Motor neuron (in vitro differentiated cells): ENCODE data around the gene PRAMEF20. TPM values are rescaled to one million over a fixed set of nuclear protein-coding genes. Genes with fewer than 3 reads are reported as not detected.
A peak's percentile ranks its signal among the peaks of the same experiment; 100 is the strongest.
"Not testable (repeated sequence)": the region's sequence is repeated elsewhere in the genome, so short reads cannot be mapped to it uniquely, and the experiment has no call there.

Experiments
- ATAC-seq, 8 experiments: fragments of 200-7000 bp; cut with Tn5 transposase; replicated peaks in 6 of 8; 2 replicates each; pipeline ENCODE4 v1.8.0; 2021; ENCODE audit warnings: mild to moderate bottlenecking in 8 of 8, moderate library complexity in 8 of 8
- H3K27ac ChIP-seq, 2 donors: fragments of 250-450 bp; sonication (Bioruptor Pico); 2 replicates each; pipeline ENCODE4 v1.9.0; 2021; ENCODE audit warnings: antibody characterized with exemption in 2 of 2, mild to moderate bottlenecking in 2 of 2, moderate library complexity in 1 of 2
- H3K4me1 ChIP-seq, 2 donors: fragments of 250-450 bp; sonication (Bioruptor Pico); replicated peaks in 1 of 2; 2 replicates each; pipeline ENCODE4 v1.6.1; 2021; ENCODE audit warnings: antibody characterized with exemption in 2 of 2, mild to moderate bottlenecking in 2 of 2, moderate library complexity in 1 of 2
- H3K4me3 ChIP-seq, 5 donors: fragments of 250-450 bp; sonication (Bioruptor Pico); 2 replicates each; pipeline ENCODE4 v1.9.0; 2021; ENCODE audit warnings: antibody characterized with exemption in 5 of 5, mild to moderate bottlenecking in 5 of 5, moderate library complexity in 4 of 5
- WGBS, 10 experiments: fragments of 450-650 bp; shearing (Covaris generic); methylation state at CpG; one replicate each; pipeline ENCODE4 v1.0.0; 2022; 5-methylcytosine and 5-hydroxymethylcytosine counted together
- in situ Hi-C, 9 experiments: fragments of 400-800 bp; cut with MboI; loops; one replicate each; pipeline ENCODE4 v1.15.0; 2021; ENCODE audit warnings: low sequenced_read_pairs in 9 of 9, low pct_unique_long_range_greater_than_20kb in 2 of 9; ENCODE audit not compliant: unreplicated experiment in 9 of 9
- total RNA-seq, 8 experiments: library from RNA; unstranded; fragments of 300-600 nt; gene quantifications; 2 replicates each; pipeline versions ENCODE4 v1.2.3 to v1.2.4, GENCODE V29; 2022

Gene PRAMEF20
- total RNA-seq, 8 experiments from 2014 or later: 0.13 to 0.47 TPM; not detected in 6

DNA sequence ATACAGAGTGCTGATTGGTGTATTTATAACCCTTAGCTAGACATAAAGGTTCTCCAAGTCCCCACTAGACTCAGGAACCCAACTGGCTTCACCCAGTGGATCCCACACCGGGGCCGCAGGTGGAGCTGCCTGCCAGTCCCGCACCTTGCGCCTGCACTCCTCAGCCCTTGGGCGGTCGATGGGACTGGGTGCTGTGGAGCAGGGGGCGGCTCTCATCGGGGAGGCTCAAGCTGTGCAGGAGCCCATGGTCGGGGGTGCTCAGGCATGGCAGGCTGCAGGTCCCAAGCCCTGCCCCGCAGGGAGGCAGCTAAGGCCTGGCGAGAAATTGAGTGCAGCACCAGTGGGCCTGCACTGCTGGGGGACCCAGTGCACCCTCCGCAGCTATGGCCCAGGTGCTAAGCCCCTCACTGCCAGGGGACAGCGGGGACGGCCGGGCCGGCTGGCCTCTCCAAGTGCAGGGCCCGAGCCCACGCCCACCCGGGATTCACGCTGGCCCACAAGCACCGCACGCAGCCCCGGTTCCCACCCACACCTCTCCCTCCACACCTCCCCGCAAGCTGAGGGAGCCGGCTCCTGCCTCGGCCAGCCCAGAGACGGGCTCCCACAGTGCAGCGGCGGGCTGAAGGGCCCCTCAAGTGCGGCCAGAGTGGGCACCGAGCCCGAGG is 23.6 kb downstream of the PRAMEF20 start:
- in situ Hi-C loops, H3K4me3 ChIP-seq, H3K4me1 ChIP-seq, ATAC-seq, H3K27ac ChIP-seq: not testable (repeated sequence)
- 71 to 100% (median 83%) methylated on average over 4 to 10 of the region's 32 CpGs; no CpG with 5 or more reads in 7 of the 10 experiments for WGBS, 10 experiments

GRCh38 chr1:13435458-13435857 is 25.2 kb downstream of the PRAMEF20 start:
- WGBS, 10 experiments: 20 to 60% (median 43%) methylated on average over 1 to 3 of the region's 3 CpGs; no CpG with 5 or more reads in 4 of the 10 experiments
- peak in 5 of 8 experiments; percentile 59 to 98 (median 97) for ATAC-seq
- Histone ChIP-seq H3K27ac (peak overlapping the region in 1 of 2 donors; percentile 13), H3K4me3 (no peak overlapping the region), H3K4me1 (peaks cover 4 to 10% of the 10 kb centered on the region in 2 donors)
- in situ Hi-C loops: no loop called here

DNA sequence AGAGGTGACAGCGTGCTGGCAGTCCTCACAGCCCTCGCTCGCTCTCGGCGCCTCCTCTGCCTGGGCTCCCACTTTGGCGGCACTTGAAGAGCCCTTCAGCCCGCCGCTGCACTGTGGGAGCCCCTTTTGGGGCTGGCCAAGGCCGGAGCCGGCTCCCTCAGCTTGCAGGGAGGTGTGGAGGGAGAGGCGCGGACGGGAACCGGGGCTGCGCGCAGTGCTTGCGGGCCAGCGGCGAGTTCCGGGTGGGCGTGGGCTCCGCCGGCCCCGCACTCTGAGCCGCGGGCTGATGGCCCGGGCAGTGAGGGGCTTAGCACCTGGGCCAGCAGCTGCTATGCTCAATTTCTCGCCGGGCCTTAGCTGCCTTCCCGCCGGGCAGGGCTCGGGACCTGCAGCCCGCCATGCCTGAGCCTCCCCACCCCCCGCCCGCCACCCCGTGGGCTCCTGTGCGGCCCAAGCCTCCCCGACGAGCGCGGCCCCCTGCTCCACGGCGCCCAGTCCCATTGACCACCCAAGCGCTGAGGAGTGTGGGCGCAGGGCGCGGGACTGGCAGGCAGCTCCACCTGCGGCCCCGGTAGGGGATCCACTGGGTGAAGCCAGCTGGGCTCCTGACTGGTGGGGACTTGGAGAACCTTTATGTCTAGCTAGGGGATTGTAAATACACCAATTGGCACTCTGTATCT is 29.0 kb downstream of the PRAMEF20 start:
- H3K4me3 ChIP-seq, ATAC-seq, H3K27ac ChIP-seq, in situ Hi-C loops: not testable (repeated sequence)
- 45% methylated on average over 2 of the region's 49 CpGs; no CpG with 5 or more reads in 9 of the 10 experiments for WGBS, 10 experiments
- peaks cover 11 to 14% of the 10 kb centered on the region in 2 donors for H3K4me1 ChIP-seq

- peak in 5 of 8 experiments; percentile 87 to 98 (median 96) for ATAC-seq
- 13 to 47% (median 27%) methylated on average over 2 to 10 of the region's 10 CpGs for WGBS, 10 experiments
- Histone ChIP-seq H3K27ac (peak overlapping the region in 1 of 2 donors; percentile 41), H3K4me3 (no peak overlapping the region), H3K4me1 (peaks cover 4 to 7% of the 10 kb centered on the region in 2 donors)
- in situ Hi-C loops: no loop called here
Observed at GRCh38 chr1:13443335-13443979, 33.2 kb downstream of the PRAMEF20 start.

GRCh38 chr1:13450204-13450603 is 40.0 kb downstream of the PRAMEF20 start:
- in situ Hi-C loops: no loop called here

DNA sequence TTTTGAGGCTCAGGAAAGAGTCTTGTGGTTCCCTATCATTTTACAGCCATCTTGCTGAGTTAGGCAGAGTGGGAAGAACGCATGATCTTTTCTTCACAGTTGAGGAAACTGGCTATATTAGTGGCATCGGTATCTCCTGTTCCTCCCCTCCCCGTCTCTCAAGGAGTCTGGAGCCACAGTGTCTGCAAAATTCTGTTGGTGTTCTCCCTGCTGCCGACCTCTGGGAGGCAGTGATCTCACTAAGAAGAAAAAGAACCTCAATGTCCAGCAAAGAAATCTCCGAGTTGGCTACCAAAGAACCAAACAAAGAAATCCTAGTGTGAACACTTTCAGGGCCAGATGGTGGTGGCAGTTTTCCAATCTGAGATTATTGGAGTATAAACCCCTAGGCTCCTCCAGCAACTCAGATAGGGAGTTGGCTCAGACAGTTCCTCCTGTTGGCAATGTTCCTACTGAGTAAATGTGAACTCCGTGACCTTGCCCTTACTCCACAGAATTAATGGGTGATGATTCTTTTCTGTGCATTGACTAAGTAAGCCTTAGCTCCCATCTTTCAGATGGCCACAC is 41.2 kb downstream of the PRAMEF20 start:
- 13 to 66% (median 42%) methylated on average over 1 to 5 of the region's 6 CpGs; no CpG with 5 or more reads in 3 of the 10 experiments for WGBS, 10 experiments
- Histone ChIP-seq H3K27ac (no peak overlapping the region), H3K4me3 (no peak overlapping the region), H3K4me1 (no peaks in the 10 kb centered on the region)
- in situ Hi-C loops: no loop called here
- no peak for ATAC-seq

More at GRCh38 chr1:13450204-13450603, 40.0 kb downstream of the PRAMEF20 start:
- Histone ChIP-seq H3K27ac (no peak overlapping the region), H3K4me1 (no peaks in the 10 kb centered on the region), H3K4me3 (no peak overlapping the region)
- WGBS, 10 experiments: 0 to 66% (median 31%) methylated on average over 1 to 7 of the region's 7 CpGs; no CpG with 5 or more reads in 1 of the 10 experiments
- peak in 1 of 8 experiments; percentile 42 for ATAC-seq

GRCh38 chr1:13456904-13457532 is 46.8 kb downstream of the PRAMEF20 start:
- 23 to 100% (median 58%) methylated on average over 1 to 15 of the region's 15 CpGs for WGBS, 10 experiments
- Histone ChIP-seq H3K4me3 (no peak overlapping the region), H3K27ac (no peak overlapping the region), H3K4me1 (no peaks in the 10 kb centered on the region)
- in situ Hi-C loops: no loop called here
- ATAC-seq: peak in 3 of 8 experiments; percentile 44 to 55 (median 45)

DNA sequence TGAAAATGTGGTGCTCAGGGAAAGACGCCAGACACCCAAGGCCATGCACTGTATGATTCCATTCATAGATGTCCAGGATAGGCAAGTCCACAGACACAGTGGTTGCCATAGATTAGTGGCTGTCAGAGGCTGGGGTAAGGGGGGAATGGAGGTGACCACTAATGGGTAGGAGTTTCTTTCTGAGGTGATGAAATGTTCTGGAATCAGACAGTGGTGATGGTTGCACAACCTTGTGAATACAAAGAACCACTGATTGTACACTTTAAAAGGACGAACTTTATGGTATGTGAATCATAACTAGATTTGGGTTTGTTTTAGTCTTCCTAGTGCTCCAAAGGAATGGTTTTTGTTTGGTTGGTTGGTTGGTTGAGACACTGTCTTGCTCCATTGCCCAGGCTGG is 51.7 kb downstream of the PRAMEF20 start:
- Histone ChIP-seq H3K27ac (no peak overlapping the region), H3K4me1 (no peaks in the 10 kb centered on the region), H3K4me3 (no peak overlapping the region)
- 20 to 68% (median 50%) methylated on average over 1 to 2 of the region's 2 CpGs; no CpG with 5 or more reads in 3 of the 10 experiments for WGBS, 10 experiments
- in situ Hi-C loops: no loop called here
- no peak for ATAC-seq

DNA sequence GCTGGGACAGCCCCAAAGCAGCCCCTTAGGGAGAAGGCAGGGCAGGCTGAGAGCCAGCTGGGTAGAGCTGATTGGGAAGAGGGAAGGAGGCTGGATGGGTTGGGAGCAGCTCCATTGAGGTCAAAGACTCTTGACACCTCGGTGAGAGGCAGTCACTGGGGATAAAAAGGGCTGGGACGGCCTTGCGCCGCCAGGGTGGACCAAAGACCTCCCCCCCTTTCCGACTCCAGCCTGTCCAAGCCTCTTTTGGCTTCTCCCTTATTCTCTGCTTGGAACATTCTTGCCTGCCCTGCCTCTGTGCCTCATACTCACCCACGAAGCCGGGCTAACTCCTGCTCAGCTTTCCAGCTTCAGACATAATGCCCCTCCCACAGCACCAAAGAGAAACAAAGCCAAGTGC is 52.4 kb downstream of the PRAMEF20 start:
- 0 to 59% (median 24%) methylated on average over 2 to 7 of the region's 7 CpGs; no CpG with 5 or more reads in 4 of the 10 experiments for WGBS, 10 experiments
- Histone ChIP-seq H3K27ac (no peak overlapping the region), H3K4me3 (no peak overlapping the region), H3K4me1 (no peaks in the 10 kb centered on the region)
- no peak for ATAC-seq
- in situ Hi-C loops: no loop called here

DNA sequence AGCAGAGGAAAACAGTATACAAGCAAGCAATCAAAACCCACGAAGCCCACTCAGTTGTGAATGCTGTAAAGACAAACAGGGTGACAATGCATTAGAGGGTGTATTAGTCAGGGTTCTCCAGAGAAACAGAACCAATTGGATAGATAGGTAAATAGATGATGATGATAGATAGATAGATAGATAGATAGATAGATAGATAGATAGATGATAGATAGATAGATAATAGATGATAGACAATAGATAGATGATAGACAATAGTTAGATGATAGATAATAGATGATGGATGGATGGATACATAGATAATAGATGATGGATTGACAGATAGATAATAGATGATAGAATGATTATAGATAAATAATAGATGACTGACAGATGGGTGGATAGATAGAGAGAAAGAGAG is 55.3 kb downstream of the PRAMEF20 start:
- no peak overlapping the region for H3K27ac ChIP-seq
- in situ Hi-C loops: no loop called here
- 0 to 60% (median 11%) methylated on average over 1 of the region's 1 CpG; no CpG with 5 or more reads in 4 of the 10 experiments for WGBS, 10 experiments
- H3K4me3 ChIP-seq: no peak overlapping the region
- H3K4me1 ChIP-seq: peaks cover 0 to 7% of the 10 kb centered on the region in 2 donors
- no peak for ATAC-seq

DNA sequence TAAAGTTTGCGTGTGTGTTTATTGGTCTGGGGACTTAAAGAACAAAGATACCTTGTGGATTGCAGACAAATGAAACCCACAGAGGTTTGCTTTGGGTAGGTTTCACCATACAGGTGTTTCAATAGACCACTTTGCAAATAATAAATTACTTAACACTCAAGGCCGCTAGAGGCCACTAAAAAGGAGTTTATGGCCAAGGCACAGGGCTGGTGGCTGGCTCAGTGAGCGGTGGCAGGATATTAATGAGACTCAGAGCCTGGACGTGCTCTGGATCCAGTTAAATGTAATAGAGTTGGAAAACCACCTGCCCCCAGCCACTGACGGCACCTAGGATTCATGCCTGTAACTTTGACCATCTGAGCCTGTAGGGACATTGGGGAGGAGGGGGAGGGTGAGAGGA is 59.1 kb downstream of the PRAMEF20 start:
- H3K27ac ChIP-seq: no peak overlapping the region
- 0 to 60% (median 14%) methylated on average over 1 to 5 of the region's 5 CpGs; no CpG with 5 or more reads in 1 of the 10 experiments for WGBS, 10 experiments
- H3K4me1 ChIP-seq: peaks cover 0 to 7% of the 10 kb centered on the region in 2 donors
- H3K4me3 ChIP-seq: no peak overlapping the region
- in situ Hi-C loops: no loop called here
- peak in 6 of 8 experiments; percentile 34 to 95 (median 64) for ATAC-seq
